ENCODE measurements around the gene GPHN. TPM values are rescaled to one million over a fixed set of nuclear protein-coding genes. Genes with fewer than 3 reads are reported as not detected.

GPHN gene
- total RNA-seq, 4 donors from 2014 or later: 14.8 to 20.8 (median 17.0) TPM

- 62 to 89% methylated on average over 3 of the region's 3 CpGs for WGBS, 2 donors
- DNase-seq (ENCODE audit: low spot score in 2 of 2): no peak
- intact Hi-C loops (cut with DNase I; ENCODE audit: low total_unique reads): no loop called here
- TF ChIP-seq POLR2A (IDR thresholded peaks at IDR 0.05) (no peak), CTCF (IDR thresholded peaks at IDR 0.05) (no peak)
- no peak overlapping the region for H3K4me3 ChIP-seq (ENCODE audit: low read depth, poor library complexity, severe bottlenecking)
These were observed 22.9 kb upstream of the GPHN start for GRCh38 chr14:66485029-66485428.

GRCh38 chr14:66485910-66486421, 22.0 kb upstream of the GPHN start, which contains the start of gene CCDC196:
CCDC196 (plus strand) TSS chr14:66486371; CDS start chr14:66486503, 132 bp downstream.
- TF ChIP-seq CTCF (IDR thresholded peaks at IDR 0.05) (no peak), POLR2A (IDR thresholded peaks at IDR 0.05) (no peak)
- H3K4me3 ChIP-seq (ENCODE audit: low read depth, poor library complexity, severe bottlenecking): no peak within 1 kb of the TSS
- DNase-seq (ENCODE audit: low spot score in 2 of 2): no peak
- intact Hi-C loops (cut with DNase I; ENCODE audit: low total_unique reads): no loop called here
- WGBS, 2 donors: 83 to 85% methylated on average over 2 of the region's 2 CpGs

GRCh38 chr14:66487164-66487563, 20.8 kb upstream of the GPHN start:
- TF ChIP-seq CTCF (IDR thresholded peaks at IDR 0.05): no peak
- no peak for TF ChIP-seq POLR2A (IDR thresholded peaks at IDR 0.05)
- no peak overlapping the region for H3K4me3 ChIP-seq (ENCODE audit: low read depth, poor library complexity, severe bottlenecking)
- intact Hi-C loops (cut with DNase I; ENCODE audit: low total_unique reads): no loop called here

GRCh38 chr14:66490143-66491111, 17.5 kb upstream of the GPHN start:
- TF ChIP-seq POLR2A (IDR thresholded peaks at IDR 0.05) (no peak), CTCF (IDR thresholded peaks at IDR 0.05) (no peak)
- H3K4me3 ChIP-seq (ENCODE audit: low read depth, poor library complexity, severe bottlenecking): no peak overlapping the region
- WGBS, 2 donors: 69 to 75% methylated on average over 3 of the region's 3 CpGs
- DNase-seq (ENCODE audit: low spot score in 2 of 2): no peak
- intact Hi-C loops (cut with DNase I; ENCODE audit: low total_unique reads): no loop called here

More at GRCh38 chr14:66487164-66487563, 20.8 kb upstream of the GPHN start:
- 73 to 81% methylated on average over 2 of the region's 2 CpGs for WGBS, 2 donors
- no peak for DNase-seq (ENCODE audit: low spot score in 2 of 2)

- TF ChIP-seq CTCF (IDR thresholded peaks at IDR 0.05): no peak
- TF ChIP-seq POLR2A (IDR thresholded peaks at IDR 0.05): no peak
- no peak overlapping the region for H3K4me3 ChIP-seq (ENCODE audit: low read depth, poor library complexity, severe bottlenecking)
- intact Hi-C loops (cut with DNase I; ENCODE audit: low total_unique reads): no loop called here
- DNase-seq (ENCODE audit: low spot score in 2 of 2): no peak
These were observed 14.2 kb upstream of the GPHN start for GRCh38 chr14:66493750-66494149.
